Left lobe of liver (tissue), 2 donors: ENCODE measurements around the gene PDE2A. TPM values are rescaled to one million over a fixed set of nuclear protein-coding genes. Genes with fewer than 3 reads are reported as not detected.

Source experiments
- ATAC-seq: fragments of 200-7000 bp; cut with Tn5 transposase; one replicate; pipeline ENCODE4 v1.9.1; 2020; ENCODE audit warnings: mild to moderate bottlenecking, moderate library complexity
- DNase-seq: peaks from one replicate; pipeline ENCODE4 v3.0.0-alpha.2; 2020; ENCODE audit warnings: low spot score
- total RNA-seq: library from RNA; stranded (reverse); gene quantifications from one replicate; pipeline ENCODE4 v1.2.1, GENCODE V29; 2021
- donor health status: DM: no; HTN: no; CAD: no; lungs with moderate emphysema.
- donor health status: DM: no; HTN: yes; CAD: no.

PDE2A gene
- total RNA-seq, 1 donor from 2014 or later, result 20.3 TPM

DNA sequence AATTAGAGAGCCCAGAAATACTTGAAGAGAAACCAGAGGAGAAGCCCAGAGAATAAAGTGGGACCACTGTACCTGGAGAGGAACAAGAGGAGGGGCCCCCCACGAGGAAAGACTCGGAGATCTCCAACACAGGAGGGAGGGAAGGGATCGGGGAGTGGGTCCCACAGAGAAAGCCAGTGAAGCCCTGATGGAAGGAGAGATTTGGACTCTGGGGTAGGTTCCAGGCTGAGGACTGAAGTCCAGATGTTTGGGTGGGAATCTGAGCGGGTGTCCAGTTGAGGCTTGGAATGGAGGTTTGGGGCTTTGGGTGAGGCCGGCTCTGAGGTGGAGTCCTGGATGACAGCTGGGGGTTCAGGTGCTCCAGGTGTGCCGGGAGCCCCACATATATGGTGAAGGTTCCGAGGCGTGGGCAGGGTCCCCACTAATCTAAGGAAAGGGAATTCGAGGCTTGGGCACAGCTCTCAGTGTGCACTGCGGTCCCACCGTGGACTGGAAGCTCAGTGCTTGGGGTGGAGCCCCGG lies 32.6 kb downstream of the PDE2A start:
- ATAC-seq (no peak), DNase-seq (no peak)

DNA sequence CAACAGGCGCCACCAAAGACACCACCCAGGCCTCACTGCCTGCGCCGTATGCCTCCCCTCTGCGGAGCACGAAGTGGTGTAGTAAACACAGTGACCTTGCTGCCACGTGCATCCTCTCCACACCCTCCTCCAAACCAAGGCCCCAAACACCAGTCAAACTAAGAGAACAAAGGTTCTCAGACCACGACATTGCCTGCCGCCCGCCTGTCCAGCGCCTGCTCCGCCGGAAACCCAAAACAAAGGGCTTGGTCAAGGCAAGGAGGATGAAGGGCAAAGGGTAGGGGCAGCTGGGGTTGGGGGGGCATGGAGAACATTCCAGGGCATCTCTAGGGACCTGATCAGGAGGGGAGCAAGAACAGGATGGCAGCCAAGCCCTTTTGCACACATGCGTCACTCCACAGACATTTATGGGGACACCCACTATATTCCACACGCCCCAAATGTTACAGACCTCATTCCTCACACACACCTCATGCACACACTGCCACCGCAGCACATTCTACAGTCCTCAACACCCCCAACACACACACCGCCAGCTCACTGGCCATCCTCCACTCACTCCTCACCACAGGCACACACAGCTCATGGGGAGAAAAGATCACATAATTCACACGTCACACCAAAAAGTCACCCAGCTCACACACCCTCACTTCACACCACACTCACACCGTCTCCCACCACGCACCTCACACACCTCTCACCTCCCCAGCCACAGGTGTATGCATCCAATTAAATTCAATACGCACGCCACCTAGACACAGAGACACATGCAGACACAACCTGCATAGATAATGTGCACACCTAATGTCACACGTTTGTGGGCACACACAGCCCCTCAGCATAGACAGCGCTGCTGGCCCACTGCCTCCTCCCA lies 34.5 kb downstream of the PDE2A start:
- DNase-seq (no peak), ATAC-seq (peak; percentile 10)

DNA sequence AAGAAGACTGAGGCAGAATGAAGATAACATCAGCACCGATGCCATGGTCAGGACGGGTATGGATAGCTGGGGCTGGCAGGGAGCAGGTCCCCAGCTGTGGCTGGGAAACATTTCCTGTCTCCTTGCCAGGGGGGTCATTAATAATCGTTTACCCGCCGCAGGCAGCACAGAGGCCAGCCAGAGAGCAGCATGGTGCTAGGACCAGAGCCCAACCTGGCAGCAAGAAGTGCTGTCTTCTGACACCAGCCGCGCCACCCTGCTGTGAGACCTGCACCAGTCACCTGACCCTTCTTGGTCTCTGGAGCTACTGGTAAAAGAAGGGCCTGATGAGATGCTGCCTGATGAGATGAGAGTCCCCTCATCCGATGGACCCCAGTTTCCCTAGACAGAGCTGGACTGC lies 36.3 kb downstream of the PDE2A start:
- ATAC-seq (no peak), DNase-seq (no peak)

DNA sequence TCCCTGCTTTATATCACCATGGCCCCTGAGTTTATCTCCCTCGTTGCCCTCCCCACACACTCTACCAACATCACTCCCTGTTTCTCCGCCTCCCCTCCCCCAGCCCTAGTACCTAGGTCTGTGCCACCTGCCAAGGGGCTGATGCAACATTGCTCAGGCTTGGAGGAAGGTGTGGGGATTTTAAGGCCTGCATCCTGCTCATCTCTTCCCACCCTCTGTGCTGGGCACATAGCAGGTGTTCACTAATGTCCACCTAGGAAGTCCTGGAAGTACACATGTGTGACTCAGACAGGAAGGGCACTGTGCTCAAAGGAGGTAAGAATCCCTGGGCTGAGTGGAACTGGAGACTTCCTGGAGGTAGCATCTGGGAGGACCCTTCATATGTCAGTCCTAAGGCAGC lies 37.0 kb downstream of the PDE2A start:
- ATAC-seq (no peak), DNase-seq (no peak)

DNA sequence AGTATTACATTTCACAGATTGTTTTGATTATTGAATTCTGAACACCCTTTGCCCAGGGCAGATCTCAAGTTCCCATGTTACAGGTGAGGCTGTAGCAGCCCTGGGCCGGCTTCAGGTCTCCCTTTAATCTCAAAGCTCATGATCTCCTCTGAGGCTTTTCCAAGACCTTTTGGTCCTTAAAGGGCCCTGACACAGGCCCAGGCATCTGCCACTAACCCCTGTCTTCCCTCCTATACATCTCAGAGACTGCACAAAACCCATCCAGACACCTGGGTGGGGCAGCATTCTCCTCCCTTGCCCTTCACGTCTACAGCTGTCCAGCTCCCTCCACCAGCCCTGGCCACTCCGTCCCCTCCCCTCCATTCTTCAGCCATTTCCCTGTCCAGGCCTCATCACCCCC lies 37.8 kb downstream of the PDE2A start:
- DNase-seq (no peak), ATAC-seq (no peak)

DNA sequence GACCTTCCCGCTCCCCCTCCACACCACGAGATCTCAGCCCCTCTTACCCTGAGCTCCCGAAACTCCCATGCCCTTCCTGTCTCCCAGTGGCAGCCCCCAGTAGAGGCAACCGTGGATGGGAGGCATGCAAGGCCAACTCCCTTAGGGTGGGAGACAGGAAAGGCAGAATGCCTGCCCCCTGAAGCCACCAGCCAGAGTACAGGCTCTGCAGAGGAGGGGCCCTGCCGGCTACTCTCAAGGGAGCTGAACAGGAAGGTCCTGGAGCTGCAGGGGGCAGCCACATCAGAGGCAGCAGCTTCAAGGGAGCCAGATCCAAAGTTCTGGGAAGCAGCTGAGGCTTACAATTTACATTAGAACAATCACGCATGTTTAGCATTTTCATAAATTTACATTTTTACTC lies 38.3 kb downstream of the PDE2A start:
- DNase-seq (no peak), ATAC-seq (no peak)

DNA sequence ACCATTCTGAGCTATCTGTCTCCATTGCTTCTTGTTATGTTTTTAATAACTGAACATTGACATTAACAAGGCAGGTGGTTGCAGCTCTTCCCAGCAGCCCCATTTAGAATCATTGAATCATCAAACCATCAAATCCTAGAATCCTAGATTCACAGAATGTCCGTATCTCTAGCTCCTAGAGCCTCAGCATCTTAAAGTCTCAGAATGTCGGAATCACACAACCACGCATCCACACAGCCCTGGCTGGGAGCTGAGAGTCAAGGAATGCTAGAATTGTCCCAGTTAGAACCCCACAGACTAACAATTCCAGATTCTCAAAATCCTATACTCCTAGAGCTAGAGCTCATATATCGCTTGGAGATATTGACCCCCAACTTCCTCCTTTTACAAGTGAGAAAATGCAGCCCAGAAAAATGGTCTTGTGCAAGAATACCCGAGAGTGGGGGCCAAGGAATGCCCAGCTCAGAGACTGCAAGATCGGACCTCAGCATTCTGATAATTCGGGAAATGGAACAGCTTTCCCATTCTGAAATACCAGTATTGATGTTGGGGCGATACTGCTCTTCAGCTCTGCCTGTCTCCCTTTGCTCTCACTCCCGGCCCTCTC lies 38.8 kb downstream of the PDE2A start:
- no peak for ATAC-seq
- no peak for DNase-seq

DNA sequence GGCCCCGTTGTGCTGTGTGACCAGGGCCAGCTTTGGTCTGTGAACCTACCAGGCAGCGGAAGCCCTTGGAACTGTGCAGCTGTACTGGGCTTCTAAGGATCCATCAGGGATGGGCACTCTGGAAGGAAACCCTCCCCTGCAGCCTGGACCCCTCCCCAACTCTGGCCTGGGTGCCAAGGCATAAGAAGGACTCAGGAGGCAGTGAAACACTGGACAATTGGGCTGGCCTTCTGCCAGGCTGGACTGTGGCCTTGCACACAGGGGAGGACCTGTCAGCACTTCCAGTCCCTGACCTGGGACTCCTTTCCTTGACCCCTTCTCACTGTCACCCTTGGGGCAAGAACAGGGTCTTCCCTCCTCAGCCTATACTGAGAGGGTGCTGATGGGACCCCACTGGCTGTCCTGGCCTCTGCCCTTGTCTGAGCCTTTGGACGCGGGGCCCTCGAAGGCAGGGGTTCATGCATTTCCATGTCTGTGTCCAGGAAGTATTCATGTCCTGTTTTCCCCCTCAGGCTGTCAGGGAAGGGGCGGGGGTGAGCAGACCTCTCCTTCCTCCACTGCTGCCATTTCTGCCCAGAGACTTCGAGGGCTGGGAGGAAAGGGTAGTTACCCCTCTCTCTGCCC lies 39.6 kb downstream of the PDE2A start:
- ATAC-seq, result peak; percentile 25
- DNase-seq, result peak; percentile 56

DNA sequence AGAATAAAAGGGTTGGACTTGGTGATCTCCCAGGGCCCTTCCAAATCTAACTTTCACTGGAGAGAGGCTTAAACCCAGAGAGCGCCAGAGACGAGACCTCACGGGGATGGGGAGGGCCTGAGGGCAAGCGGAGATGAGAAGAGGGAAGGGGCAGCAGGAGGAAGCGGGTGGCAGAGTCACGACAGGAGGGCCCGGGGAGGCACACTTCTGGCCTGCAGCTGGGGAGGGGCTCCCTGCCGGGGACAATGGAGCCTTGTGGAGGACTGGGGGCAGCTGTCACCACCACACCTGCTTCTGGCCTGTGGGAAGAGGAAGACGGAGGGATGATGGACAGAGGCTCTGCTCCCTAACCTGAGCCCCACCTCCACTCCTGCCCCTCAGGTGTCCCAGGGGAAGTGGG lies 40.2 kb downstream of the PDE2A start:
- DNase-seq, result no peak
- no peak for ATAC-seq

DNA sequence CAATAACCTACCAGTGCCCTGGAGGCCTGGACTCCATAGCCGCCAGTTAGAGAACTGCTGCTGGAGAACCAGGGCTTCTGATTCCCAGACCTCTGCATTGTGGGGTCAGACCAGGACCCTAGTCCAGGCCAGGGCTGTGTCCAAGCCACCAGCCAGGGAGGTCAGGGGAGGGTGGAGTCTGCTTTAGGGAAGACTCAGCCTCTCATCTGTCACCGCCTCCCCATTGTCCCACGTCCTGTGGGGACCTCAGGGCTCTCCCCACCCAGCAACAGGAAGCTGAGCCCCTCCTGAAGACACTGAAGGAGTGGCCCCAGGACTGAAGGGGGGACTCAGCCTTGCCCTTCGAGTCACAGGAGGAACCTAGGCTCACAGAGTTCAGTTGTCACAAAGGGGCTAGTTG lies 41.2 kb downstream of the PDE2A start:
- ATAC-seq, result peak; percentile 19
- DNase-seq, result no peak

DNA sequence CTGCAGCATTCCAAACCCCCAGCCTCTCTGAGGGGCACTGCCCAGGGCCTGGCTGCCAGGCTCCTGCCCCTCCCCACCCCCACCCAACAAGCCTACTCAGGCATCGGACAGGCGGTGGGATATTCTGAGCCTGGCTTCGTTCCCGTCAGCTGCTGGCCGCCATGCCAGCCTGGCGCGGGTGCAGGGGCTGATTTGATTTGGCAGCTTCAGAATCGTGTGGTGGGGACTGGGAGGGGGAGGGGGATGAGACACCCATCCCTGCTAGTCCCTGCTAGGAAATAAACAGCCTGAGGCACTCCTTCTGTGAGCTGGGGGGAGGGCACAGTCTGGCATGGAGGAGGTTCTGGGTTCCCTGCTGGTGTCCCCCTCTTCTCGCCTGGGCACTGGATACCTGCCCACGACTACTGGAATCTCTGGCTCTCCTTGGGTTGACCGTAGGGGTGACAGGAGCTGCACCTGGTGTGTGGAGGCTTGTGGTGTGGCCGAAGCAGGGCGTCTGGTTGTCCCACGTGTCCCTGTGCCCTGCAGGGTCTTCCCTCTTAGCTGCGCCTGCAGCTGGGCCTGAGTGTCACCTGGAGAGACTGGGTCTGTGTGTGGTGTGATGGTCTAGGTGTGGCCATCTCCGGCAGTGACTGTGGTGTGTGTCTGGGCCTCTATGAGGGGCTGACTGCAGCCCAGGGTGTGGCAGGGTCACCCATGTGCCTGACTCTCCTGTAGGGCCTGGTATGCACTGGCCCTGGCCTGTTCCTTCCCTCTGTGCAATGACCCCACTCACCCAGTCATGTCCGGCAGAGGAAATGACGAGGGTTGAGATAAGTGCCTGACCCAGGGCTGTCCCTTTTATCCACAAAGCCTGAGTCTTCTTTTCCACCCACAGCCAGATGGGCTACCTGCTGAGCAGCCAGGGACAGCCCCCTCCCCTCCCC lies 42.2 kb downstream of the PDE2A start:
- DNase-seq (no peak), ATAC-seq (peak; percentile 62)

DNA sequence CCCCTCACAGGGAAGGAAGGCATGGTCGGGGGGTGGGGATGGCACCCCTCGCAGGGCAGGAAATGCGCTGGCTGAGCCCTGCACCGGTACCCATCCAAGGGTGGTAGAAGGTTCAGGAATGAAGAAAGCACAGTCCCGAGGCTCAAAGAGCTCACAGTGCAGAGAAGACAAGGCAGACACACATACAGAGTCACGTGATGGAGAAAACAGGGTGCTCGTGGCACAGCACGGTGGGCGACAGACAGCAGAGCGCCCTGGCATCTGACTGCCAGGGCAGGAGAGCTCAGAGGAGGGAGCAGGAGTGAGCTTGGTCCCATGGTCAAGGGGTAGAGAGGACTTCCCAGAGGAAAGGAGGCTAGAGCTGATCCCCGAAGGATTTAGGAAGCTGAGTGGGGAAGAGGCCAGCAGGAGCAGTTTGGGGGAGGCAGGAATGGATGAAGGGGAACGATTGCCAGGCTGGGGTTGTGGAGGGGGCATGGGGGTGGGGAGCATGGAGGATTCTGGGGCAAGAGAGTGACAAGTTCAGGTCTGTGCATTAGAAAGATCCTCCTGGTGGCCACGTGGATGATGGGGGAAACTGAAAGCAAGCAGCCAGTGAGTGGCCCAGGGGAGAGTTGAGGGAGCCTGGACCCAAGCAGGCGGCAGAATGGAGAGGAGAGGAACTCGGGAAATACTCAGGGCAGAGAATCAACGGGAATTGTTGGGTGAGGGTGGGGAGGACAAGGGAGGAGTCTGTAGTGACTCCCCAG lies 43.9 kb downstream of the PDE2A start:
- ATAC-seq (no peak), DNase-seq (no peak)

DNA sequence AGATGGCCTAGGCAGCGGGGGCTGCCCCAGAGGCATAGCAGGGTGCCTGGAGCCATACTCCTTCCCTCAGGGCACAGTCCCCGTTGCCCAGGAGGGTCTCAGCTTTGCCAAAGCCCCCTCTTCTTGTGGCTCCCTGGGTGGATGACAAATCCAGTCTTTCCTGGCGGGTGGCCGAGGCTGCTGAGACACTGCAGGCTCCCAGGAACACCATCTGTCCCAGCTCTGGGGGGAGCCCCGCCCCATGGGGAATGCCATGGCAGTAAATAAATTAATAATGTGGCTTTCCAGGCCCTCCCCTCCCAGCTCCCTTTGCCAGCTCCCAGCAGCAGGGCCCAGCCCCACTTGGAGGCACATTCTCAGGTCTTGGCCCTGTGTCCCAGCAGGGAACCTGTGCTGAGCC lies 45.0 kb downstream of the PDE2A start:
- DNase-seq (no peak), ATAC-seq (no peak)

DNA sequence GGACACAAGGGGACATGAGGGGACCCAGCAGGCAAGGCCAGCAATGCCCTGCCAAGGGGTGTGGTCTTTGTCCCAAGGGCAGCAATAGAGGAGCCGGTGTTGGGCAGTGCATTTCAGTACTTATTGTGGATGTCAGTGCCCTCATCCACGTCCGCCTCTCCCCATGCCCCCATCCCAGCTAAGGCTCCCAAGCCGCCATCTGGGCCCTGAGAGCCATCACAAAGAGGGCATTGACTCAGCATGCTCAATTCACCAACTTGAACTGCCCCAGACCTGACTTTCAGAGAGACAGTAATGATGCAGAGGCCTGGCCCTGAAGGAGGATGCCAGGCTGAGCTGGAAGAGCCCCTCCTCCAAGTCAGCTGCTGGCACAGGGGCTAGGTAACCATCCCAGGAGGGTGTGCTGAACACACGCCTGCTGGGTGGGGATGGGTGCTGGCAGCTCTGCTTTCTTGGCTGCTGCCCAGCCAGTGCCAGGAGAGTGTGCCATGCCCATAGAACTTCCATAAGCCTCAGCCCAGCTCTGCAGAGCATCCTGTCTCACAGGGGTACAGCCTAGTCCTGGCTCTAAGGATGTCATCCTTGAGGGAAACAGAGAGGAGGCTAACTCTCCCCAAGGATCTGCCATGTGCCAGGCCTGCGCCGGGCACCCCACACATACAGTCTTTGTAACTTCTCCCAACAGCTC lies 46.5 kb downstream of the PDE2A start:
- DNase-seq, result no peak

DNA sequence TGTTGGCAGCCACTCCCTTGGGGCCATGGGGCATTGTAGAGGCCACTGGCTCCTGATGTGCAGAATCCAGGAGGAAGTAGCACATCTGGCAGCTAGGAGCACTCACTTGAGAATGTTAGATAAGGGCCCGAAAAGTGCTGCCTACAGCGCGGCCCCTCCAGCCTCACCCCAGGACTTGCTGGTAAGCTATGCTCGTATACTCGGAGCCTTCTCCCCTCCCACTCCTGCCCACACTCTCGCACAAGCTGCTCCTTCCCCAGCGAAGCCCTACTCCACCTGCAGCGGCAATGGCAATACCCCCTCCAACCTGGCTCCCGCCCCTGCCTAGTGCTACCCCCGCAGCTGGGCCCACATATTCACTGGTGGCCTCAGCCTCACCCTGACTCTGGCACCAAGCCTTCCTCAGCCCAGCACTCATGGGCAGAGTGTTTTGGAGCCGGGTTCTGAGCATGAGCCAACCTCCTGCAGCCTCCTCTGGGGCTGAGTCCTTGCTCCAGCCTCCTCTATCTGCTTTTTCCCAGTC lies 47.7 kb downstream of the PDE2A start:
- ATAC-seq (no peak), DNase-seq (no peak)

More for the DNA sequence above, 46.5 kb downstream of the PDE2A start:
- no peak for ATAC-seq

DNA sequence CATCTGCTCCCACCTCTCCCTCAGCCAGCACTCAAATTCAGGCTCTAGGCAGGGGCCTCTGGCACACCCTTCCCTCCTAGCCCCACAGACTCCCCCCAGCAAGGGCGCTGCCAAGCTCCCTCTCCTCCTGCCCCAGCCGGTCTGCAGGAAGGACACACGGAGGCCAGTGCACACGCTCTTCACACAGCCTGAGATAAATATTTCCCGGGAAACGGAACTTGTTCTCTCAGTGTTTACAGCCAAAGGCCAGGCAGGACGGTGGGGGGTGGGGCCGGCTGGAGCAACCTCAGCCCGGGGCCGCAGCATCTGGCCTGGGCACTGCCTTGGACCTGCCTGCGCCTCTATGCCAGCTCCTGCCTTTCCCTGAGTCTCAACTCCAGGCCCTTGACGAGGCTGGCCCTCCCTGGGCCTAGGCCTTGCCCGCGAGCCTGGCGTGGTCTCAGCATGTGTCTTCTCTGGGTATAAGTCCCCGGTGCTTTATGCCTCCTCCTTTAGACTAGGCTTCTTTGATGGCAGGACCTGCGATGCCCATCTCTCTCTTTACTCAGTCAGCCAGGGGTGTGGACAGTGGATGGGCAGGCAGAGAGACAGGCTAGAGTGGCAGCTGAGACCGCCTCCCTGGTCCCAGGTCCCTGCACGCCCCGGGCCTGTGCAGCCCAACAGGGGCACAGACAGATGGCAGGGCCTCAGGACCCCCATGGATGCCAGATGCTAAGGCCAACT lies 48.4 kb downstream of the PDE2A start:
- peak; percentile 93 for ATAC-seq

DNA sequence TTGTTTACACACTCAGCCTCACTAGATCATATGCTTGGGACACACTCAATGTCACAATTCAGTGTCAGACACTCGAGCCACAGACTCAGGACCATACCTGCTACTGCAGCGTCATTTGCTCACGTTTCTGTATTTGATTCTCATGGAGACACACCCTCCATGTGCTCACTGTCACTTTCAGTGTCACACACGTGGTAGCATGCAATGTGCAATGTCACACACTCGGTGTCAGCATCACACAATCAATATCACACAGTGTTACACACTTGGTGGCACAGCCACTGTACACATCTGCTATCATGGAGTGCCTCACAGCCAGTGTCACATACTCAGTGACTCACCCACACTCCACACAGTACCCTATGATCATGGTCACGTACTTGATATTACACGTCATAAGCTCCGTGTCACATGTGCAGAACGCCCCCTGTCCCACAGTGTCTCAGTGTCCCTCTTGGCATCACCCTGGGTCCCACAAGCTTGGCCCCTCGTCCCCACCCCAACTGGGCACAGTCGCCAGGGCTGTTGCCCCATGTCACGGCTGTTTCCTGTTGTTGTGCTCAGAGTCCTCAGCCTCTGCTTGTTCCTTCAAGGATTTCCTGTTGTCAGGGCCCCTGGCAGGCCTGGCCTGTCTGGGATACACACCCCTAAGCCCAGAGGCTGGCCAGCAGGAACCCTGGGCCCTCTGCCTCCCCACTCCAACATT lies 49.6 kb downstream of the PDE2A start:
- DNase-seq, result no peak
- ATAC-seq, result peak; percentile 50

More for the DNA sequence above, 48.4 kb downstream of the PDE2A start:
- DNase-seq, result peak; percentile 80

DNA sequence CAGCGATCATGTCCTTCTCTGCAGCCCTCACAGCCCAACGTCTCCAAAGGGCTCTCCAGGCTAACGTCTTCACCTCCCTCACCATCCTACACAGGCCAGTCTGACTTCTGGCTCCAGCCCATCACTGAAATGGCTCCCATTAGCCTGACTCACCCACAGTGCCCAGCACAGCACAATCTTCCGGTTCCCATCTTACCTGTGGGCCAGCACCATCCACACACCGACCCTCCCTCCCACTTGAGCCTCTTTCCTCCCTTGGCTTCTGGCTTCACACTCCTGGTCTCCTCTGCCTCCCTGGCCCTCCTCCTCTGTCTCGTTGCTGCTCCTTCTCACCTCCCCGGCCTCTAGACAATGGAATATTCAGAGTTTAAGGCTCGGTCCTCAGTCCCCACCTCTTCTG lies 51.2 kb downstream of the PDE2A start:
- ATAC-seq, result no peak
- no peak for DNase-seq
